Measurements from ENCODE around the gene GCM1. TPM values are rescaled to one million over a fixed set of nuclear protein-coding genes. Genes with fewer than 3 reads are reported as not detected.

GCM1 gene
- total RNA-seq, 1 experiment from 2014 or later, result 0.07 TPM

GRCh38 chr6:53154071-53154470 is 5.4 kb upstream of the GCM1 start:
- CTCF ChIA-PET, result no interaction called here
- no peak for DNase-seq (ENCODE audit: low read depth, low spot score)
- Histone ChIP-seq H3K9me2 (ENCODE audit: insufficient read depth) (no peaks in the 10 kb centered on the region), H3K27ac (ENCODE audit: low read depth, low read length) (no peak overlapping the region), H3K36me3 (ENCODE audit: control insufficient read depth in 1 of 2, insufficient read depth in 2 of 2, low read length in 2 of 2) (no peaks in the 10 kb centered on the region), H2AFZ (ENCODE audit: low read depth, low read length, poor library complexity, severe bottlenecking) (no peak overlapping the region), H3K27me3 (ENCODE audit: insufficient read depth, low read length) (no peaks in the 10 kb centered on the region), H3K79me2 (ENCODE audit: insufficient read depth, low read length) (no peaks in the 10 kb centered on the region), H4K20me1 (ENCODE audit: insufficient read depth) (no peaks in the 10 kb centered on the region), H3K4me1 (ENCODE audit: control insufficient read depth in 1 of 2, insufficient read depth in 2 of 2, low read length in 2 of 2) (no peaks in the 10 kb centered on the region), H3K9me3 (ENCODE audit: control insufficient read depth in 1 of 2, insufficient read depth in 1 of 2, low read depth in 1 of 2, low read length in 2 of 2) (no peaks in the 10 kb centered on the region), H3K9ac (ENCODE audit: low read length) (no peak overlapping the region), H3K4me3 (replicated peaks in 1 of 2; ENCODE audit: low read depth in 1 of 2, low read length in 2 of 2) (no peak overlapping the region), H3K4me2 (ENCODE audit: low read length) (no peak overlapping the region)
- TF ChIP-seq, protein P1, sequence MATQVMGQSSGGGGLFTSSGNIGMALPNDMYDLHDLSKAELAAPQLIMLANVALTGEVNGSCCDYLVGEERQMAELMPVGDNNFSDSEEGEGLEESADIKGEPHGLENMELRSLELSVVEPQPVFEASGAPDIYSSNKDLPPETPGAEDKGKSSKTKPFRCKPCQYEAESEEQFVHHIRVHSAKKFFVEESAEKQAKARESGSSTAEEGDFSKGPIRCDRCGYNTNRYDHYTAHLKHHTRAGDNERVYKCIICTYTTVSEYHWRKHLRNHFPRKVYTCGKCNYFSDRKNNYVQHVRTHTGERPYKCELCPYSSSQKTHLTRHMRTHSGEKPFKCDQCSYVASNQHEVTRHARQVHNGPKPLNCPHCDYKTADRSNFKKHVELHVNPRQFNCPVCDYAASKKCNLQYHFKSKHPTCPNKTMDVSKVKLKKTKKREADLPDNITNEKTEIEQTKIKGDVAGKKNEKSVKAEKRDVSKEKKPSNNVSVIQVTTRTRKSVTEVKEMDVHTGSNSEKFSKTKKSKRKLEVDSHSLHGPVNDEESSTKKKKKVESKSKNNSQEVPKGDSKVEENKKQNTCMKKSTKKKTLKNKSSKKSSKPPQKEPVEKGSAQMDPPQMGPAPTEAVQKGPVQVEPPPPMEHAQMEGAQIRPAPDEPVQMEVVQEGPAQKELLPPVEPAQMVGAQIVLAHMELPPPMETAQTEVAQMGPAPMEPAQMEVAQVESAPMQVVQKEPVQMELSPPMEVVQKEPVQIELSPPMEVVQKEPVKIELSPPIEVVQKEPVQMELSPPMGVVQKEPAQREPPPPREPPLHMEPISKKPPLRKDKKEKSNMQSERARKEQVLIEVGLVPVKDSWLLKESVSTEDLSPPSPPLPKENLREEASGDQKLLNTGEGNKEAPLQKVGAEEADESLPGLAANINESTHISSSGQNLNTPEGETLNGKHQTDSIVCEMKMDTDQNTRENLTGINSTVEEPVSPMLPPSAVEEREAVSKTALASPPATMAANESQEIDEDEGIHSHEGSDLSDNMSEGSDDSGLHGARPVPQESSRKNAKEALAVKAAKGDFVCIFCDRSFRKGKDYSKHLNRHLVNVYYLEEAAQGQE (IDR thresholded peaks at IDR 0.05; ENCODE audit: low read depth), result no peak
- TF ChIP-seq CEBPB (IDR thresholded peaks at IDR 0.05; ENCODE audit: low read depth) (no peak), EGR1 (IDR thresholded peaks at IDR 0.05; ENCODE audit: low read depth) (no peak), POLR2A (IDR thresholded peaks at IDR 0.05; ENCODE audit: borderline replicate concordance, extremely low read depth, insufficient read depth, insufficient read length) (no peak), TCF7L2 (IDR thresholded peaks at IDR 0.05; ENCODE audit: borderline replicate concordance, extremely low read depth, insufficient read depth, insufficient read length) (no peak), RAD21 (IDR thresholded peaks at IDR 0.05; ENCODE audit: low read depth) (no peak), ELF1 (IDR thresholded peaks at IDR 0.05; ENCODE audit: borderline replicate concordance, low read depth) (no peak), EZH2phosphoT487 (IDR thresholded peaks at IDR 0.05; ENCODE audit: borderline replicate concordance) (no peak), SP1 (IDR thresholded peaks at IDR 0.05; ENCODE audit: low read depth) (no peak), CTCF (IDR thresholded peaks at IDR 0.05 in 2 of 3, conservative IDR thresholded peaks at IDR 0.05 in 1 of 3; ENCODE audit: borderline replicate concordance in 1 of 3, insufficient read depth in 1 of 3, low read depth in 2 of 3, low read length in 2 of 3) (no peak), ZFX (IDR thresholded peaks at IDR 0.05) (no peak), POLR2AphosphoS5 (IDR thresholded peaks at IDR 0.05; ENCODE audit: low read depth, low read length) (no peak)
- TF ChIP-seq, protein P2, sequence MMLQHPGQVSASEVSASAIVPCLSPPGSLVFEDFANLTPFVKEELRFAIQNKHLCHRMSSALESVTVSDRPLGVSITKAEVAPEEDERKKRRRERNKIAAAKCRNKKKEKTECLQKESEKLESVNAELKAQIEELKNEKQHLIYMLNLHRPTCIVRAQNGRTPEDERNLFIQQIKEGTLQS (IDR thresholded peaks at IDR 0.05), result no peak
- TF ChIP-seq, protein P3, sequence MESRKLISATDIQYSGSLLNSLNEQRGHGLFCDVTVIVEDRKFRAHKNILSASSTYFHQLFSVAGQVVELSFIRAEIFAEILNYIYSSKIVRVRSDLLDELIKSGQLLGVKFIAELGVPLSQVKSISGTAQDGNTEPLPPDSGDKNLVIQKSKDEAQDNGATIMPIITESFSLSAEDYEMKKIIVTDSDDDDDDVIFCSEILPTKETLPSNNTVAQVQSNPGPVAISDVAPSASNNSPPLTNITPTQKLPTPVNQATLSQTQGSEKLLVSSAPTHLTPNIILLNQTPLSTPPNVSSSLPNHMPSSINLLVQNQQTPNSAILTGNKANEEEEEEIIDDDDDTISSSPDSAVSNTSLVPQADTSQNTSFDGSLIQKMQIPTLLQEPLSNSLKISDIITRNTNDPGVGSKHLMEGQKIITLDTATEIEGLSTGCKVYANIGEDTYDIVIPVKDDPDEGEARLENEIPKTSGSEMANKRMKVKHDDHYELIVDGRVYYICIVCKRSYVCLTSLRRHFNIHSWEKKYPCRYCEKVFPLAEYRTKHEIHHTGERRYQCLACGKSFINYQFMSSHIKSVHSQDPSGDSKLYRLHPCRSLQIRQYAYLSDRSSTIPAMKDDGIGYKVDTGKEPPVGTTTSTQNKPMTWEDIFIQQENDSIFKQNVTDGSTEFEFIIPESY (IDR thresholded peaks at IDR 0.05; ENCODE audit: extremely low read depth, insufficient replicate concordance, low read length), result no peak
- ATAC-seq, result no peak
- POLR2A ChIA-PET, result no interaction called here
- no TSS peak for BruUV-seq (replicated peaks)
- RAD21 ChIA-PET (ENCODE audit: low non-redundant PET in 1 of 2, low total read pairs in 2 of 2, uncharacterized antibody in 2 of 2, unreplicated experiment in 2 of 2), result no interaction called here
- intact Hi-C loops (cut with micrococcal nuclease), result no loop called here

Data from HCT116 (cell line).